Right renal cortex interstitium (tissue), 3 donors: ENCODE measurements around the gene BLM. TPM values are rescaled to one million over a fixed set of nuclear protein-coding genes. Genes with fewer than 3 reads are reported as not detected.
"Not testable (repeated sequence)": the region's sequence is repeated elsewhere in the genome, so short reads cannot be mapped to it uniquely, and the experiment has no call there.

Experiments used
- DNase-seq, 3 donors: peaks; one replicate each; pipeline ENCODE4 v3.0.0-alpha.2; 2013; ENCODE audit warnings: low read depth in 3 of 3, low spot score in 2 of 3
- polyA plus RNA-seq, 3 donors: library from polyadenylated mRNA; unstranded; fragments of 120-200 nt; gene quantifications; one replicate each; pipeline ENCODE4 v1.2.1, GENCODE V29; 2013; ENCODE audit not compliant: insufficient read length in 3 of 3

BLM gene
- polyA plus RNA-seq, 3 donors, result 11.3 to 13.9 (median 12.9) TPM

DNA sequence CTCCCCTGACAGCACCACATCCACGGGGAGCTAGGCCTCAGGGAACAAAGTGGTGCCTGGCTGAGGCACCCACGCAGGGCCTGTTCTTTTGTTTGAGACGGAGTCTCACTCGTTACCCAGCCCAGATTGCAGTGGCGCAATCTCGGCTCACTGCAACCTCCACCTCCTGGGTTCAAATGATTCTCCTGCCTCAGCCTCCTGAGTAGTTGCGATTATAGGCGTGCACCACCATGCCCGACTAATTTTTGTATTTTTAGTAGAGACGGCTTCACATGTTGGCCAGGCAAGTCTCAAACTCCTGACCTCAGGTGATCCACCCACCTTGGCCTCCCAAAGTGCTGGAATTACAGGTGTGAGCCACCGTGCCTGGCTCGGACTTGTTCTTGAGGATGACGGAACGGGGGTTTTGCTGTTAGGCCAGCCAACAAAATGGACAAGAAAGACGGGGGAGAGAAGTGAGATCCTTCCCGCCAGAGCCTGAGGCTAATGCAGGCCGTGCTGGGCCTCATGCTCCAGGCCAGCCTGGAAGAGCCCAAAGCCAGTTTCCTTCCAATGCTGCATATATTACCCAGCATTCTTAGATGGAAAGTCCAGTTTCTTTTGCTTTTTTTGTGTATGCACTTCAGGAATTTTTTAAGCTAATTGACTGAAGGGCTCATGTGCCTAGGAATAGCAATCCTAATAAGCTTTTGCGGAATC lies 123.2 kb downstream of the BLM start:
- DNase-seq, result no peak

DNA sequence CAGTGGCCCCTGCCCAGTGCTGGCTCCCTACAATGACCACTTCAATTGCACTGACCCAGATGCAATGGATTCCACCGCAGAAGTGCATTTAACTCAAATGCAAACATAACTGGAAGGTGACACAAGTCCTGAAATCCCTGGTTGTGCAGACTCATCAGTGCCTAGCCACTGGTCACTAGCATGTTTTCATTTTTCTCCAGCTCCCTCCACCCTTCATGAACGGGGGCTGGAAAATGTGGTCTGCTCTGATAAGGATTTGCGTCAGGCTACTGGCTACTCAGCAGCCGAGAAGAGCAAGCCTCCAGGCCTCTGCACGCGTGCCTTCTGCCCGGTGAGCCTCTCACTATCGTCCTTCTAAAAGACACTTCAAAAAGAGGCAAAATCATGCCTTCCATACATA lies 123.8 kb downstream of the BLM start:
- DNase-seq, result no peak

DNA sequence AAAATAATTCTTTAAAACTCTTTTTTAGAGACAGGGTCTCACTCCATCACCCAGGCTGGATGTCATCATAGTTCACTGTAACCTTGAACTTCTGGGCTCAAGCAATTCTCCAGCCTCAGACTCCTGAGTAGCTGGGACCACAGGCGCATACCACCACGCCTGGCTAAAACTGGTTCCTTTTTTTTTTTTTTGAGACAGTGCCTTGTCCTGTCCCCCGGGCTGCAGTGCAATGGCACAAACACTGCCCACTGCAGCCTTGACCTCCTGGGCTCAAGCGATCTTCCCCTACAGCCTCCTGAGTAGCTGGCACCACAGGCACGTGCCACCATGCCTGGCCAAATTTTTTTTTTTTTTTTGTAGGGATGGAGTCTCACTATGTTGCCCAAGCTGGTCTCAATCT lies 127.5 kb downstream of the BLM start:
- no peak for DNase-seq

DNA sequence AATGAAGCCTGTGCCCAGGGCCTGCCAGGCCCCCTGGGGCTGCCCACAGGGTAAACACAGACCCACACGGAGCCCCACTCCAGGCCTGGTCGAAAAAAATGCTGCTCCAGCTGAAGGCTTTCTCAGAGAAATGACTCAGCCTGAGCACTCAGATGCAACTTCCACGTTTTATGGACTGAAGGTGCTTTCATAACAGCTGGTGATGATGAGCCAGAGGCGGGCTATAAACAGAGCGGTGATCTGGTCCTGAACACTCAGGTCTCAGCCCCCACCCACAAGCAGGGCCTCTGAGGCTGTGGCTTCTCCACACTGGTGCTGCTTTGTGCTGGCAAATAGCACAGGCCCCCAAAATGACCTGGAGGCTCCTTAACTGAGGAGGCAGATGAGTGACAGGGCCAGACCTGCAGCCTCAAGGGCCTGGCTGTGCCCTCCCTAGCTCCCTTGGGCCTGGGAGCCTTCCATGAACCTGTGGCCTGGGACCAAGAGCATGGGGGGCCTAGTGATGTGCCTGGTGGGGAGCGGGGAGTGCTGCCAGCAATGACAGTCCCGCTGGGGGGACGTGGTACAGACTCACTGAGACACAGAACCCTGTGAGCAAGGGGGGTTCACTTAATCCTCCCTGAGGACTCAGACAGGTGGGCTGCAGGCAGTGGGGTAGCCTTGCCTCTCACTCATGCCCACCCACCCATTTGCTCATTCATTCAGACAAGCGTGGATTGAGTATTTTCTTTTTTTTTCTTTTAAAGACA lies 128.2 kb downstream of the BLM start:
- DNase-seq, result no peak

DNA sequence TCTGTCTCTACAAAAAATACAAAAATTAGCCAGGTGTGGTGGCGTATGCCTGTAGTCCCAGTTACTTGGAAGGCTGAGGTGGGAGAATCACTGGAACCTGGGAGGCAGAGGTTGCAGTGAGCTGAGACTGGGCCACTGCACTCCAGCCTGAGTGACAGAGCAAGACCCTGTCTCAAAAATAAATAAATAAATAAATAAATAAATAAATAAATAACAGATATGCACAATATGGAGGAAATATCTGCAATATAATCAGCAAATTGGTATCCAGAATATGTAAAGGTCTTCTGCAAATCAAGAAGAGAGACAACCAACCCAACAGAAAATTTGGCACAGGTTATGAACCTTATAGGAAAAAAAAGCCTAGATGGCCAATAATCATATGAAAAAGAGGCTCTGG lies 132.3 kb downstream of the BLM start:
- DNase-seq, result not testable (repeated sequence)

DNA sequence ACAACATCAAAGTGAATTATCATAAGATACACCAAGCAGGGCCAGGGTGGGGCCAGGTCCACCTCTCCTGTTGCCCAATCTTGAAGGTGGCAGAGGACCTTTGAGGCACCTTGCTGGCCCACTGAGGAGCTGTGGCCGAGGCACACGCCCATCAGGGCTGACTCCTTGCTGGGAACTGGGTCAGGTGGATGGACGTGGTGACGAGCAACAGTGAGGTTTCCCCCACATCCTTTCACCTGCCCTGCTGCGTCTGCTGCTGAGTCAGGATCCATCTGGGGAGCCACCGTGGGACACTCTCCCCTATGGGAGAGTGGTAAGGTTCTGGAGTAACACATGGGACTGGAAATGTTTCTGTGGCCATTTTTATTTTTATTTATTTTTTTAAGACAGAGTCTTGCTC lies 134.0 kb downstream of the BLM start:
- DNase-seq, result no peak

DNA sequence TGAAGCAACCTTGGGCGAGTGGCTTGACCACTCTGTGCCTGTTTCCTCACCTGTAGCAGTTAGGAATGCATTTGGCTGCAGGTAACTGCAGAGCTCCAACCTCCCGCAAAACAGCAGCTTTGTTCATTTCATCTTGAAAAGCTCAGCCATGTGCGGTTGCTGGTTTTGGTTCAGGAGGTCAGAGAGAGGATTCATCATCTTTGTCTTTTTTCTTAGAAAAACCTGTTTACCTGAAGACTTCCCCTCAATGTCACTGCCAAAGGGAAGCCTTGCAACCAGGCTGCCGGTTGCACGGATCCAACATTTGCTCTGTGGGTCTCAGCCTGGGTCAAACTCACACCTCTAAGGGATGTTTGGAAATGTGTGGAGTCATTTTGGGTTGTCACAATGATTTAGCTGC lies 134.8 kb downstream of the BLM start:
- DNase-seq, result no peak

DNA sequence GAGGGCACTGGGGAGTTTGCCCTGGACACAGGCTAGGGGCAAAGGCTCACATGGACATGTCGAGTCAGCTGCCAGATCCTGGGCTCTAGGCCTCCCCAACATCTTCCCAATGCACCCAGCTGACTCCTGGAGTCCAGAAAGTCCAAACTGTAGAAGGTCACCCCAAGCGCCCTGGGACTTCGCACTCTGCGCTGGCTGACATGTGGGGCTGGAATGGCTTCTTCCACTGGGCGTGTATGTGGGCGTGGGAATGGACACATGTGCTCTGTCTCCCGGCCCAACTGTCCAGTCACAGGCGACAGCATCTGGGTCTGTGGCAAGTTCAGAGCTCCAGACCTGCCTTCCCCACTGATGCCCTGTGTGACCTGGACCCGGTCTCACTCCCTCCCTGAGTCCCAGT lies 138.0 kb downstream of the BLM start:
- DNase-seq, result no peak

DNA sequence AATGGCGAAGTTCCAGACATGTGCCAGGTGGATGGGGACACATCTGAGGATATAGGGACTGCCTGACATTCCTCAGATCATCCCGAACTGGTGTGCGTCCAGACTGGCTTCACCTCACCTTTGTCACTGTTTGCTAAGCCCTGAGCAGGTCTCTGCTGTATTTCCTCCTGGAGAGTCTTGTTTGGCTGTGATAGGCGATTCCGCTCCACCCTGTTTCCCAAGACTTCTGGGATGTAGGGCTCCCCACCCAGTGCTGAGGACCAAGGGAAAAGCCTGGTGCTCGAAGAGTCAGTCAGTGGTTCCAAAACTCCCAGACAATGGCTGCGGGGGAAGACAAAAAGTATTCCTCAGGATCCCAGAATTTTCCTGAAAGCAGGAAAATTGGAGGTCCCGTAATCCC lies 140.2 kb downstream of the BLM start:
- no peak for DNase-seq

DNA sequence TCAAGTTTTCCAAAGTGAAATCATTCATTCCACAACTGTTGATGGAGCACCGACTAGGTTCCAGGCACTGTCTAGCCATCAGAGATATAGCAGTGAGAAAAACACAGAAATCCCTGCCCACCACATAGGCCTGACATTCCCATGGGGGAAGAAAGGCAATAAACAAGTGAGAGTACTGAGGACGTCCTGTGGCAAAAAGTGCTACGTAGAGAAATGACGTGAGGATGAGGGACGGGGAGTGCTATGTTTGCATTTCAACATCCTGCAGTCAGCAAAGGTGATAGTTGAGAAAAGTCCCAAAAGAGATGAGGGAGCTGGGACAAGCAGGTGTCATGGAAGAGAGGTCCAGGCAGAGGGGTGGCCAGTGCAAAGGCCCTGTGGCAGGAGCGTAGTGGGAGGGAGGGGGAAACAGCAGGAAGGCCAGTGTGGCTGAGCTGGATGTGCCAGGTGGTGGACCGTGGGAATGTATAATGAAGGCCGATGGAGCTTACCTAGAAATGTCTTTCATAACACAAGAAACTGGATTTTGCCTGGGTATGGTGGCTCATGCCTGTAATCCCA lies 140.8 kb downstream of the BLM start:
- no peak for DNase-seq

DNA sequence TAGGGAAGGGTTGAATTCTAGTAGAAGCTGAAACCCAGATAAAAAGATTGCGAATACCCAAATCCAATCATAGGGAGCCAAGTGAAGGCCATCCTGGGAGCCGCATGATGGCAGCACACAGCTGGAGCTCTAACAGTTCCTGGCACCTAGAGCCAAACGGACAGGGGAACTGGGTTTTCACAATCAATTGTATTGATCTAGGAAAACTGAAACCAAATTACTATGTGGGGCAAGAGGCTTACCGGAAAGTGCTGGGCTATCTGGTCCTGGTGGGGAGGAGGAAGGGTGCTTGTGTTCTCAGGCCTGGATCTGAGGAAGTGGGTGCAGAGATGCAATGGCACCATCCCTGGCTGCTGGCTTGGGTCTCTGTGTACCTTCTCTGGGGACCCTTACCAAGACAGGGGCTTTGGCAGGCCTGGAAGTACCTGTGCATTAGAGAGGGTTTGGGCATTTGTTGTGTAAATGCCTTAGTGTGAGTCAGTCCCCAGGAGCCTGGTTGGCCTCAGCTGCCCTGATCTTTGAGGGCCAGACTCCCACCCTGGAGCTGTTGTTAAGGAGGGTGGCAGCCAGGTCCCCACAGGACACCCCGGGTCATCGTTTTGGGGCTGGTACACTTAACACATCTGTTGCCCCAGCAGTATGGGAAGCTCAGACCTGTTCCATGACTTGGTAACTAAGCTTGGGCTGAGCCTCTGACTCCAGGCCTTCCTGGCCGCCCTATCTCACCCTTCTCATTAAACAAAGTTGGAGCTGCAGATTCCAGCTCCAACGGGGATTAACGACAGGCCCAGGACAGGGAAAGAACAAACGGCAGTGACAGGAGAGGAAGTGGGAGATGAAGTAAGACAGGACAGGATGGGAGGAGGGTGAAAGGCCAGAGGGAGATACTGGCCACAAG lies 142.3 kb downstream of the BLM start:
- DNase-seq, result no peak

DNA sequence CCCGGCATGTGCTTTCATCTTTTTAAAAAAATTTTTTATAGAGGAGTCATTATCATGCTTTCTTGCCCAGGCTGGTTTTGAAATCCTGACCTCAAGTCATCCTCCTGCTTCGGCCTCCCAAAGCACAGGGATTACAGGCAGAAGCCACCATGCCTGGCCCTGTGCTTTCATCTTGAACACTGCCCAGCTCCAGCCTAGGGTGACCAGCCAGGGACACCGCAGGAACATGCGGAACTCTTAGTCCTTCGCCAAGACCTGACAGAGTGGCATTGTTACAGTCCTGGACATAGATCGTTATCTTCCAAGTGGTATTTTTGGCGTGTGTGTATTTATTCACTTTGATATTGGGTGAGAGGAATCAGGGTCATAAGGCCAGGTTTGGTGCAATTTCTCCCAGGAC lies 143.3 kb downstream of the BLM start:
- DNase-seq, result no peak

DNA sequence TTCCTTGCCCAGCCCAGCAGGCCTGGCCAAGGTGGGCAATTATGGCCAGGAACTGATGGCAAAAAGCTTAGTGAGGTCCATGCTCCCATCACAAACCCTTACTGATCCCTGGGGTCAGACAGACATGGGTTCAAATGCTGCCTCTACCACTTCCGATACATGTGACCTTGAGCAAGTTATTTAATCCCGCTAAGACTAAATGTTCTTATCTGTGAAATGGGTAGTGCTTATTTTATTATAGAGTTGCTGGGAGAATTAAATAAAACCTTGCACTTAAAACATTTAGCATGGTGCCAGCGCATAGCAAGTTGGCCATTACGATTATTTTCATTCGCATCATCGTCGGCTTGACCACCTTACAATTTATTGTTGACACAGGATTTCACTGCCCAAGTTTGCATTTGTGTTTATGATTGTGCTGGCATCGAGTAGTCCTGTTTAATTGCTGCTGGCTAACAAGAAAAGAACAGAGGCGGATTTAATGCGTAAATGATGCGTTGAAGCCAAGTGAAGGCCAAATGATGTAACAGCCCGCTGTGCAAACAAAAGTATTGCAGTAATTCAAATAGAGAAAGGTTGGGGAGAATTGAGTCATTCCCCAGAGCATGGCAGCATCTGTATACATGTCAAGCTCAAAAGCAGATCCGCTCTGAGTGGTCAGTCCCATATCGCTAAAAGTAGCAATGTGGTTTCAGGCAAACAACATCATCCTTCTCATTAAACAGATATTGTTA lies 144.0 kb downstream of the BLM start:
- DNase-seq, result no peak

DNA sequence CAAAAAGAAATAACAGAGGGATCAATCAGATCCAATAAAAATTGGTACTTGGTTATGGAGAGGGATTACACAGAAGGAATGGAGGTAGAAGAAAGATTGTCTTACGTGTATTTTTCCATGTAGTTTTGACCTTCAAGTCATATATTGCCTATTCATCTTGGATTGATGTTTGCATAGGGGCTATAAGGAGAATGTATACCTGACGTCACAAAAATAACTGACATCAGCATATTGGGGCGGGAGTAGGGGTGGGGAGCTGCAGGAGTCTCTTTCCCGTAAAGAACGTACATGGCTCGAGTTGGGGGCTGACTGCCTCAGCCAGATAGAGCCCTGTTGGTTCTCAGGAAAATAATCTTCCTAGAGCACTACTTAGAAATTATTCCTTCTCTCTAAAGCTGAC lies 145.3 kb downstream of the BLM start:
- DNase-seq, result no peak

DNA sequence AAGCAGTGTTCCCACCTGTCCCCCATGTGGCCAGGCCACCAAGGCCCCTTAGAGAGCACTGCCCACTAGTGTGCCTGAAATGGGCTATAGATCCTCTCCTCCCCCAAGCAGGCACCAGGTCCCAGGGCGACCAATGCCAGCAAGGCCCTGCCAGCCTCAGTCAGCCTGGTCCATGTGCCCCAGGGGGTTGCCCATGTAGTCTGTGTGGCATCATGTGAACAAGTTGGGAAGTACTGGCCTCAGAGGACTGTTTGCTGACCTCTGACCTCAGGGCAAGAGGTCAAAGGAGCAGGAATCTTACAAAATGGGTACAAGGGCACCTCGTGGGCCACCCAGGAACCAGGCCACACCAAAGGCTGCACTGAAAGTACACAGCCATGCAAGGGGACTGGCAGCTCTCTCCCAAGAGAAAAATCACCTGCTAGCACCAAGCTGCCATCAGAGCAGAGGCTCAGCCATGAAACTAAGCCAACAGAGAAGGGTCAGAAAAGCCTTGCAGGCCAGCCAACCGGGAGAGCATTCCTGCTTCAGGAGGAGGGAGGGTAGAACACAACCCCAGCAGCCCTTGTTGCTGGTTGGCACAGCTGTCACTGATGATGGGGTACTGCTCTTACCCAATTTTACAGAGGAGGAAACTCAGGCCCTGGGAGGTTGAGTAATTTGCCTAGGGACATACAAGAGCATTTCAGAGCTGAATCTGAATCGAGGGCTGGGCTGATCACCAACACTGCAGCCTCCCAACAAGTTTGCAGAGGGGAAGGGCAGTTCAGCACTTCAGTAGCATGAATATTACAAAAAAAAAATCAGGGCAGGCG lies 146.0 kb downstream of the BLM start:
- DNase-seq, result no peak

DNA sequence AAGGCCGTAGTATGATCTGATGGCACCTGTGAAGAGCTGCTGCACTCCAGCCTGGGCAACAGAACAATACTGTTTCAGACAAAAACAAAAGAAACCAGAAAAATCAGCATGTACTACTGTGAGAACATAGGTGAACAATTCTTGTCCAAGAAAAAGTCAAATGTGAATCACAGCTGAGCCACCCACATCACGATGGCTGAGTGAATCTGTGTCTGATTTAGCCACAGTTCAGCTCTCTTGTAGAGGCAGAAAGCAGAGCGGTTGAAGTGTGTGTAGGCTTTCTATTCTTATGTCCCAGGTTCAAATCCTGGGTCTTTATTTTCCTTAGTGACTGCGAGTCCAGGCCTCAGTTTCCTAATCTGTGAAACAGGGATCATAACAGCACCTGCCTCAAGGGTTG lies 146.8 kb downstream of the BLM start:
- DNase-seq, result no peak

DNA sequence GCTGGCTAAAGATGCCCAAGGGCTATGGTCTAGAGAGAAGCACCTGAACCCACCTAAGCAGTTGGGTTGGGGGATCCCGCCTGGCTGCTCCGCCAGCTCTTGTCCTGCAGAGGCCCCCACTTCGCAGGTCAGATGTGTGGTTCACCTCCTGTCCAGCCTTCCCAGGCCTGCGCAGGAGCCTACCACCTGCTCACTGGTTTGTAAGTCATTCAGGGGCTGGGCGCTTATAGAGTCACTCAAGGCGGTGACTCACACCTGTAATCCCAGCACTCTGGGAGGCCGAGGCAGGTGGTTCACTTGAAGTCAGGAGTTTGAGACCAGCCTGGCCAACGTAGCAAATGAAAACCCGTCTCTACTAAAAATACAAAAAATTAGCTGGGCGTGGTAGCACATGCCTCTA lies 147.4 kb downstream of the BLM start:
- DNase-seq, result no peak

DNA sequence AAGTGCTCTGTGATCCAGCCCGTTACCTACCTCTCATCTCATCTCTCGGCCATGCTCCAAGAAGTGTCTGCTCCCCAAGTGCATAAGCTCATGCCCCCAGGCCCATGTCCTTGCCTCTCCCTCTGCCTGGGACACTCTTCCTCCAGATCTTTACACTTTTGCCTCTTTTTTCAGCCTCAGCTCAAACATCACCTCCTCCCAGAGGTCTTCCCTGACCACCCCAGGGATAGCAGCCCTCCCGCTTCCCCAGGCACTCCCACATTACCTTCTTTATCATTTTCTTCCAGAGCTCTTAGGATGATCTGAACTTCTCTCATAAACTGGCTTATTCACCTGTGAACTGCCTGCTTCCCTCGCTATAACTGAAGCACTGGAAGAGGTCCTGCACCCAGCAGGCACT lies 148.6 kb downstream of the BLM start:
- no peak for DNase-seq
